ENCODE results near the gene TCF20.

DNA sequence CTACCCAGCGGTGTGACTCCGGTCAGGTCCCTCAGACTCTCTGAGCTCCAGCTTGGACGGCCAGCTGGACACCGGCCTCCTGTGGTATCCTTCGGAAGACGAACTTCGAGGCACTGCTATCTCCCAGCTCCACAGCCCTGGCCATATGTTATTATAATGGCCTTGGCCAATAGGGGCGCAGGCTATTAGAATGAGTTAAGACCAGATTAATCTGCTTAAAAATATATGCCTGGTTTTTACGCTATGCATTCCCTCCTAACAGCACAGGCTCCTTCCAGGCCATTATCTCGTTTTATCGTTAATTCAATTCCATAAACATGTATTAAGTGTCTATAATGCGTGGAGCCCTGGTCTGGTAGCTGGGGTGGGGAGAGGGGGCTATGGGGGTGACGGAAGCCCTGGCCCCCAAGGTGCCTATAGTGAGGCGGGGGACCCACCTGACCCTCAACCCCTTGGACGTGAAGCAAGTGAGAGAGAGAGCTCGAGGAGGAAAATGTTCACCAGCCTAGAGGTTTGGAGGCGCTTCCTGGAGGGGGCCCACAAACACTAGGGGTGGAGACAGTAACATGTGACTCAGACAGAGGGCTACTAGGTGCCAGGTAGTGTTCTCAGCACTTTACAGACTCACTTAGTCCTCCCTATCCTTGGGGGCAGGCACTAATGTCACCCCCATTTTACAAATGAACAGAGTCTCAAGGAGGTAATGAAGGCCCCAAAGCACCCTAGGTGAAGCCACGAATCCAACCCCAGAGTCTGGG is 37.5 kb upstream of the TCF20 start:
- no peak for TF ChIP-seq CTCF (IDR thresholded peaks at IDR 0.05; ENCODE audit: low read depth, low read length, missing input control)
- TF ChIP-seq YY1 (IDR thresholded peaks at IDR 0.05), result no peak
- TF ChIP-seq, protein P1, sequence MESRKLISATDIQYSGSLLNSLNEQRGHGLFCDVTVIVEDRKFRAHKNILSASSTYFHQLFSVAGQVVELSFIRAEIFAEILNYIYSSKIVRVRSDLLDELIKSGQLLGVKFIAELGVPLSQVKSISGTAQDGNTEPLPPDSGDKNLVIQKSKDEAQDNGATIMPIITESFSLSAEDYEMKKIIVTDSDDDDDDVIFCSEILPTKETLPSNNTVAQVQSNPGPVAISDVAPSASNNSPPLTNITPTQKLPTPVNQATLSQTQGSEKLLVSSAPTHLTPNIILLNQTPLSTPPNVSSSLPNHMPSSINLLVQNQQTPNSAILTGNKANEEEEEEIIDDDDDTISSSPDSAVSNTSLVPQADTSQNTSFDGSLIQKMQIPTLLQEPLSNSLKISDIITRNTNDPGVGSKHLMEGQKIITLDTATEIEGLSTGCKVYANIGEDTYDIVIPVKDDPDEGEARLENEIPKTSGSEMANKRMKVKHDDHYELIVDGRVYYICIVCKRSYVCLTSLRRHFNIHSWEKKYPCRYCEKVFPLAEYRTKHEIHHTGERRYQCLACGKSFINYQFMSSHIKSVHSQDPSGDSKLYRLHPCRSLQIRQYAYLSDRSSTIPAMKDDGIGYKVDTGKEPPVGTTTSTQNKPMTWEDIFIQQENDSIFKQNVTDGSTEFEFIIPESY (IDR thresholded peaks at IDR 0.05), result no peak
- no peak for TF ChIP-seq REST (IDR thresholded peaks at IDR 0.05)
- no peak for TF ChIP-seq RAD21 (IDR thresholded peaks at IDR 0.05)
- TF ChIP-seq, protein P2, sequence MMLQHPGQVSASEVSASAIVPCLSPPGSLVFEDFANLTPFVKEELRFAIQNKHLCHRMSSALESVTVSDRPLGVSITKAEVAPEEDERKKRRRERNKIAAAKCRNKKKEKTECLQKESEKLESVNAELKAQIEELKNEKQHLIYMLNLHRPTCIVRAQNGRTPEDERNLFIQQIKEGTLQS (IDR thresholded peaks at IDR 0.05), result no peak
- no peak for TF ChIP-seq GABPA (IDR thresholded peaks at IDR 0.05 in 1 of 2, conservative IDR thresholded peaks at IDR 0.05 in 1 of 2)
- TF ChIP-seq JUND (IDR thresholded peaks at IDR 0.05), result no peak
- no peak for TF ChIP-seq FOXA1 (IDR thresholded peaks at IDR 0.05)
- TF ChIP-seq SP1 (IDR thresholded peaks at IDR 0.05), result no peak
- no peak for TF ChIP-seq TAF1 (conservative IDR thresholded peaks at IDR 0.05)

All from liver (tissue), 3 donors.